Stimulated activated CD4-positive, alpha-beta T cell treated with anti-CD3 and anti-CD28 coated beads, Interleukin-4, amount 100 ng/mL, for 24 hours (primary cell): Measurements from ENCODE around the gene RLN1.
"Not testable (repeated sequence)": the region's sequence is repeated elsewhere in the genome, so short reads cannot be mapped to it uniquely, and the experiment has no call there.

Experiments used
- DNase-seq: peaks from one replicate; pipeline ENCODE4 v3.0.0-alpha.2; 2020

RLN1 gene

DNA sequence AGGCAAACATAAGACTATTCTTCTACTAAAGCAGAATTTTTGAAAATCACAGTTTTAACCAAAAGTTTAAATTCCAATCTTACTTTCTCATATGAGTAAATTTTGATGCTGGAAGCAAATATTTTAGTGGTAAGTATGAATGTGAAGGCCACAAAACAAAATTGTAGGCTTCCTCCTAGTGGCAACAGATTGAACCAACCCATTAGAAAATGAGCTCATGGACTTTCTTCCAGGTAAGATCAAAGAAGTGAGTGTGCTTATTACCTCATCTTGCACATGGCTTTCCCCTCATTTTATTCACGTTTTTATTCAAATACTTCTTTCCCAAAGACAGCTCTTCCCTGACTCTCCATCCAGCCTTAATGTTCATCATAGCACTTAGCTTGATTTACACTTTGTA, 18.6 kb downstream of the RLN1 start:
- no peak for DNase-seq

- not testable (repeated sequence) for DNase-seq
These were observed 23.3 kb downstream of the RLN1 start for GRCh38 chr9:5316406-5316805.

GRCh38 chr9:5315187-5315923, 24.3 kb downstream of the RLN1 start:
- no peak for DNase-seq

GRCh38 chr9:5310851-5311250, 28.8 kb downstream of the RLN1 start:
- no peak for DNase-seq

GRCh38 chr9:5305741-5306140, 33.9 kb downstream of the RLN1 start:
- no peak for DNase-seq

DNA sequence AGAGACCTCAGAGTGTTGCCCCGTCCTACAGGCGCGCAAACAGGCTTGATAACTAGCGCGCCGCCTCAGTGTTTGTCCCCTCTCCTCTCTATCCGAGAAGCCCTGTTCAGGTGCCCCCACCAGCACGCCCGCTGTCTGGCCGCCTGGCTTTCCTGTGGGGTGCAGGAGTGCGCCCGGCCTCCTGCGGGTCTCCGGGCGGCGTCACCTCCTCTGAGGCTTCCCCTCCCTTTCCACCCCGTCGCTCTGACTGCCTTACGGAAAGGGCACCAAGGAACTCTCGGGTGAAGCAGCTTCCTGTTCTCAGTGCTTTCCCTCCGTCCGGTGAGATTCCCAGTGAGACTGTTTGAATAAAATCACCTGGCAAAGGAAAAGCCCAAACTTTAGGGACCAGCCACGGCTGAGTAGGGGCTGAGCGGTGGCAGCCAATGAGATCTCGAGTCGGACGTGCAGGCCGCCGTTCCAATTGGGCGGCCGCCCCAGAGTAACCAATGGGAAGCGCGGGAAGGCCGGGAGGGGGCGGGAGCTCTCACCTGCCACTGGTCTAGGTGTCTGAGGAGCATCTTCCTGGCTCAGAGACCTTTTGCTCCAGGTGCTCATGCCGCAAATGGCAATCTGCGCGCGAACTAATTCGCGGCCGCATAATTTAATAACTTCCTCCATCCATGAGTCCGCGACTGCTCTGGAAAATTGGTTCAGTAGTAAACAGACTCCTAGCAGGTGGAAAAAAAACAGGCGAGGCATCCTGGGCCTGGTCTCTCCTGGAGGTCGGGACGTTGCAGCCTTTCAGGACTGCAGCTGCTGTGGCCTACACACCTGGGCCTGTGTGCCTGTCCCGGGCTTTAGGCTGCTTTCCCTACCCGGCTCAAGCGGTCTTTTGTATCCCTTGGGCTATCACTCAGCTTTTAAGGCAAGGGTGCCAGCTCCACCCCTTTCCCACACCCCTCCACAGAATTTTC, 35.6 kb downstream of the RLN1 start, which contains the start of gene RLN2:
Gene RLN2, minus strand, starts transcription at position 877 of the 956 bp plus-strand sequence. Its CDS starts 136 bp downstream, at position 741.
- not testable (repeated sequence) for DNase-seq

GRCh38 chr9:5301544-5301943, 38.1 kb downstream of the RLN1 start:
- no peak for DNase-seq

- DNase-seq, result no peak
These were observed 47.5 kb downstream of the RLN1 start for GRCh38 chr9:5292141-5292540.

GRCh38 chr9:5288591-5288990, 51.1 kb downstream of the RLN1 start:
- no peak for DNase-seq

- no peak for DNase-seq
These were observed 53.4 kb downstream of the RLN1 start for GRCh38 chr9:5286262-5286661.
